HepG2 (cell line): ENCODE measurements around the gene ESR2.

Experiments used
- CHD4 ChIP-seq: fragments of 200-600 bp; sonication (generic); IDR thresholded peaks from 2 replicates; pipeline ENCODE4 v1.7.0; 2017; ENCODE audit warnings: mild to moderate bottlenecking, low read length, borderline replicate concordance
- KDM1A ChIP-seq: IDR thresholded peaks from 2 replicates; pipeline ENCODE4 v1.6.1; 2016; ENCODE audit warnings: missing compliant biosample characterization
- RAD51 ChIP-seq: fragments of 450-650 bp; IDR thresholded peaks from 2 replicates; pipeline ENCODE4 v1.6.1; 2016; ENCODE audit warnings: borderline replicate concordance
- RFX5 ChIP-seq: IDR thresholded peaks from 2 replicates; pipeline ENCODE4 v1.6.1; 2011; ENCODE audit warnings: low read depth, low read length, improper control_type of control experiment
- RXRA ChIP-seq: sonication (generic); formaldehyde crosslinking; IDR thresholded peaks from 2 replicates; pipeline ENCODE4 v1.5.1; 2020; ENCODE audit warnings: missing genetic modification reagents
- SRF ChIP-seq: IDR thresholded peaks from 2 replicates; pipeline ENCODE4 v1.6.1; 2011; ENCODE audit warnings: mild to moderate bottlenecking, low read depth, low read length, moderate library complexity
- TAF1 ChIP-seq: sonication (generic); formaldehyde crosslinking; IDR thresholded peaks from 2 replicates; pipeline ENCODE4 v1.4.0; 2020; ENCODE audit warnings: missing genetic modification reagents
- TF ChIP-seq, protein P1 (sequence below): sonication (generic); formaldehyde crosslinking; IDR thresholded peaks from 2 replicates; pipeline ENCODE4 v1.5.1; 2020; ENCODE audit warnings: missing genetic modification reagents, mild to moderate bottlenecking, borderline replicate concordance
- TF ChIP-seq, protein P2 (sequence below): sonication (generic); formaldehyde crosslinking; IDR thresholded peaks from 2 replicates; pipeline ENCODE4 v1.4.0; 2020; ENCODE audit warnings: missing genetic modification reagents

DNA sequence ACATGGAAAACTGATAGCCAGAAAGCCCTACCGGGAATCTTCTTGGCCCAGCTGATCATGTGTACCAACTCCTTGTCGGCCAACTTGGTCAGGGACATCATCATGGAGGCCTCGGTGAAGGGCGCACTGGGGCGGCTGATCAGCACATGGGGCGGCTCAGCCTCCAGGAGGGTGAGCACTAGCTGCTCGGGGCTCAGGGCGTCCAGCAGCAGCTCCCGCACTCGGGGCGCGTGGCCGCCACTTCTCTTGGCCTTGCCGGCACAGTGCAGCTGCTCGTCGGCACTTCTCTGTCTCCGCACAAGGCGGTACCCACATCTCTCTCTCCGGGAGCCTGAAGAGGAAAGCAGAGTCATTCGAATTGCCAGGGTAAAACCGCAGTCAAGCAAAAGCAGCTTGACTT is 33.8 kb downstream of the ESR2 start:
- TF ChIP-seq CHD4 (no peak), RAD51 (no peak), SRF (no peak), RXRA (CRISPR knock-in tag) (no peak), KDM1A (CRISPR knock-in tag) (no peak), RFX5 (no peak), TAF1 (CRISPR knock-in tag) (no peak)
- TF ChIP-seq, protein P1, sequence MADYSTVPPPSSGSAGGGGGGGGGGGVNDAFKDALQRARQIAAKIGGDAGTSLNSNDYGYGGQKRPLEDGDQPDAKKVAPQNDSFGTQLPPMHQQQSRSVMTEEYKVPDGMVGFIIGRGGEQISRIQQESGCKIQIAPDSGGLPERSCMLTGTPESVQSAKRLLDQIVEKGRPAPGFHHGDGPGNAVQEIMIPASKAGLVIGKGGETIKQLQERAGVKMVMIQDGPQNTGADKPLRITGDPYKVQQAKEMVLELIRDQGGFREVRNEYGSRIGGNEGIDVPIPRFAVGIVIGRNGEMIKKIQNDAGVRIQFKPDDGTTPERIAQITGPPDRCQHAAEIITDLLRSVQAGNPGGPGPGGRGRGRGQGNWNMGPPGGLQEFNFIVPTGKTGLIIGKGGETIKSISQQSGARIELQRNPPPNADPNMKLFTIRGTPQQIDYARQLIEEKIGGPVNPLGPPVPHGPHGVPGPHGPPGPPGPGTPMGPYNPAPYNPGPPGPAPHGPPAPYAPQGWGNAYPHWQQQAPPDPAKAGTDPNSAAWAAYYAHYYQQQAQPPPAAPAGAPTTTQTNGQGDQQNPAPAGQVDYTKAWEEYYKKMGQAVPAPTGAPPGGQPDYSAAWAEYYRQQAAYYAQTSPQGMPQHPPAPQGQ (CRISPR knock-in tag): no peak
- TF ChIP-seq, protein P2, sequence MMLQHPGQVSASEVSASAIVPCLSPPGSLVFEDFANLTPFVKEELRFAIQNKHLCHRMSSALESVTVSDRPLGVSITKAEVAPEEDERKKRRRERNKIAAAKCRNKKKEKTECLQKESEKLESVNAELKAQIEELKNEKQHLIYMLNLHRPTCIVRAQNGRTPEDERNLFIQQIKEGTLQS (CRISPR knock-in tag): no peak
